Stimulated activated CD8-positive, alpha-beta memory T cell treated with anti-CD3 and anti-CD28 coated beads, Interleukin-4, amount 100 ng/mL, for 4 hours (primary cell): ENCODE measurements around the gene ZNF407.
"Not testable (repeated sequence)": the region's sequence is repeated elsewhere in the genome, so short reads cannot be mapped to it uniquely, and the experiment has no call there.

Source experiments
- DNase-seq, 2 donors: peaks; one replicate each; pipeline ENCODE4 v3.0.0-alpha.2; 2020; ENCODE audit warnings: low read depth in 2 of 2, low spot score in 1 of 2

Gene ZNF407

GRCh38 chr18:74597662-74598349 lies at the start of gene ZNF407:
Gene ZNF407, plus strand, starts transcription at chr18:74597870. Its CDS starts 33,150 bp downstream, at chr18:74631020.
- peak; percentile 66 to 81 for DNase-seq

- no peak for DNase-seq
Observed at GRCh38 chr18:74549591-74550104, 48.0 kb upstream of the ZNF407 start.

- no peak for DNase-seq
Observed at GRCh38 chr18:74550886-74551285, 46.8 kb upstream of the ZNF407 start.

GRCh38 chr18:74551452-74551851 lies 46.2 kb upstream of the ZNF407 start:
- DNase-seq: no peak

GRCh38 chr18:74551936-74552555 lies 45.6 kb upstream of the ZNF407 start:
- DNase-seq: peak; percentile 52 to 59

- no peak for DNase-seq
Observed at GRCh38 chr18:74556126-74556525, 41.5 kb upstream of the ZNF407 start.

- no peak for DNase-seq
Observed at GRCh38 chr18:74558096-74558495, 39.6 kb upstream of the ZNF407 start.

- no peak for DNase-seq
Observed at GRCh38 chr18:74562131-74562730, 35.4 kb upstream of the ZNF407 start.

GRCh38 chr18:74562775-74563174 lies 34.9 kb upstream of the ZNF407 start:
- DNase-seq: no peak

- DNase-seq: no peak
Observed at GRCh38 chr18:74563999-74564398, 33.7 kb upstream of the ZNF407 start.

- DNase-seq: not testable (repeated sequence)
Observed at GRCh38 chr18:74565164-74565563, 32.5 kb upstream of the ZNF407 start.

GRCh38 chr18:74565993-74566392 lies 31.7 kb upstream of the ZNF407 start:
- DNase-seq: not testable (repeated sequence)

- no peak for DNase-seq
Observed at GRCh38 chr18:74567822-74568221, 29.8 kb upstream of the ZNF407 start.

- DNase-seq: no peak
Observed at GRCh38 chr18:74569401-74569800, 28.3 kb upstream of the ZNF407 start.

- DNase-seq: no peak
Observed at GRCh38 chr18:74570266-74570665, 27.4 kb upstream of the ZNF407 start.

GRCh38 chr18:74571895-74572680 lies 25.6 kb upstream of the ZNF407 start:
- DNase-seq: no peak

- DNase-seq: no peak
Observed at GRCh38 chr18:74573053-74573452, 24.6 kb upstream of the ZNF407 start.

GRCh38 chr18:74574916-74575315 lies 22.8 kb upstream of the ZNF407 start:
- DNase-seq: no peak

- no peak for DNase-seq
Observed at GRCh38 chr18:74577019-74577418, 20.7 kb upstream of the ZNF407 start.

GRCh38 chr18:74579496-74580065 lies 18.1 kb upstream of the ZNF407 start:
- DNase-seq: no peak

- no peak for DNase-seq
Observed at GRCh38 chr18:74582642-74583041, 15.0 kb upstream of the ZNF407 start.
